K562 (cell line): ENCODE results near the gene OTOP3. TPM values are rescaled to one million over a fixed set of nuclear protein-coding genes. Genes with fewer than 3 reads are reported as not detected.

ENCODE experiments used
- ATAC-seq: fragments of 200-7000 bp; cut with Tn5 transposase; 3 replicates; pipeline ENCODE4 v1.9.1; 2020; ENCODE audit warnings: moderate library complexity
- BruUV-seq: library from RNA; stranded (reverse); fragments of 400-500 nt; replicated peaks from 2 replicates; lab custom pipeline; 2021; lab: Mats Ljungman, UMichigan
- CTCF ChIA-PET: fragments of 300-600 bp; formaldehyde crosslinking; extraction: SDS; loops from one replicate; lab custom pipeline; 2021; ENCODE audit warnings: low intra/inter-chr PET ratio; lab: Yijun Ruan, JAX
- POLR2A ChIA-PET: fragments of 300-600, 350-650 bp; sonication (Branson Sonifier 250); formaldehyde crosslinking; extraction: SDS; loops from one replicate; lab custom pipeline; 2021; ENCODE audit warnings: antibody characterized with exemption, inconsistent platforms; lab: Yijun Ruan, JAX
- DNase-seq, 4 experiments: peaks; one replicate each; pipeline versions ENCODE4 v3.0.0 to v3.0.0-alpha.2; 2011 to 2018; ENCODE audit warnings: low spot score in 3 of 4, mixed read lengths in 3 of 4; ENCODE audit errors: extremely low read depth in 1 of 4
- FAIRE-seq: peaks from 2 replicates; lab custom pipeline; 2011; peaks lifted over from hg19 to GRCh38; lab: Jason Lieb, UNC
- H2AFZ ChIP-seq: 2 replicates; pipeline ENCODE4 v1.6.0; 2011; ENCODE audit warnings: low read depth, low read length, control low read depth, inconsistent platforms
- H3K27ac ChIP-seq: fragments of 200-600 bp; 3 replicates; pipeline ENCODE4 v1.8.0; 2011; ENCODE audit warnings: low read depth, mild to moderate bottlenecking, control low read depth, inconsistent platforms, low read length, moderate library complexity, mixed read lengths; ENCODE audit errors: extremely low read depth
- H3K27me3 ChIP-seq, 2 experiments: fragments of 300-600 bp in 1 of 2; 2 replicates in 1 of 2; 3 replicates in 1 of 2; pipeline versions ENCODE4 v1.6.0 to v1.8.0; 2011; ENCODE audit warnings: inconsistent platforms in 2 of 2, low read length in 2 of 2, mild to moderate bottlenecking in 1 of 2, mixed read lengths in 1 of 2, moderate library complexity in 1 of 2; ENCODE audit not compliant: control insufficient read depth in 2 of 2, insufficient read depth in 2 of 2
- H3K36me3 ChIP-seq: fragments of 300-600 bp; 3 replicates; pipeline ENCODE4 v1.8.0; 2011; ENCODE audit warnings: mild to moderate bottlenecking, low read length, inconsistent platforms; ENCODE audit not compliant: control insufficient read depth, insufficient read depth
- H3K4me1 ChIP-seq, 2 experiments: fragments of 200-600 bp in 1 of 2; replicated peaks in 1 of 2; 2 replicates in 1 of 2; 3 replicates in 1 of 2; pipeline versions ENCODE4 v1.5.1 to v1.8.0; 2011; ENCODE audit warnings: inconsistent platforms in 2 of 2, low read length in 2 of 2, mild to moderate bottlenecking in 1 of 2, mixed read lengths in 1 of 2, moderate library complexity in 1 of 2; ENCODE audit not compliant: control insufficient read depth in 2 of 2, insufficient read depth in 2 of 2
- H3K4me2 ChIP-seq: 2 replicates; pipeline ENCODE4 v1.6.1; 2011; ENCODE audit warnings: low read length, control low read depth, inconsistent platforms, mixed read lengths; ENCODE audit not compliant: insufficient read depth
- H3K4me3 ChIP-seq: fragments of 200-600 bp; sonication (generic), shearing (Covaris generic); 2 replicates; pipeline ENCODE4 v1.5.1; 2016; ENCODE audit warnings: control low read depth, inconsistent platforms
- H3K79me2 ChIP-seq: fragments of 200-600 bp; 3 replicates; pipeline ENCODE4 v1.8.0; 2011; ENCODE audit warnings: low read length, inconsistent platforms; ENCODE audit not compliant: control insufficient read depth, insufficient read depth
- H3K9ac ChIP-seq, 2 experiments: 2 replicates each; pipeline versions ENCODE4 v1.6.0 to v1.6.1; 2011; ENCODE audit warnings: low read depth in 2 of 2, low read length in 2 of 2, control low read depth in 1 of 2, inconsistent platforms in 1 of 2, mild to moderate bottlenecking in 1 of 2, mixed read lengths in 1 of 2; ENCODE audit not compliant: insufficient read depth in 1 of 2
- H3K9me1 ChIP-seq: one replicate; pipeline ENCODE4 v1.6.0; 2011; ENCODE audit warnings: inconsistent platforms, mild to moderate bottlenecking, low read length, moderate library complexity; ENCODE audit not compliant: control insufficient read depth, insufficient read depth
- H3K9me3 ChIP-seq: replicated peaks from 2 replicates; pipeline ENCODE4 v1.5.1; 2011; ENCODE audit warnings: low read depth, low read length, inconsistent platforms; ENCODE audit not compliant: control insufficient read depth, insufficient read depth
- H4K20me1 ChIP-seq: replicated peaks from 2 replicates; pipeline ENCODE4 v1.6.1; 2011; ENCODE audit warnings: low read length, inconsistent platforms, mixed read lengths; ENCODE audit not compliant: control insufficient read depth, insufficient read depth
- CEBPB ChIP-seq: fragments of 450-650 bp; IDR thresholded peaks from 2 replicates; pipeline ENCODE4 v1.6.1; 2016; ENCODE audit warnings: missing genetic modification characterization, missing compliant biosample characterization
- FOXP1 ChIP-seq: sonication (generic); formaldehyde crosslinking; IDR thresholded peaks from 2 replicates; pipeline ENCODE4 v1.8.0; 2022; ENCODE audit warnings: mild to moderate bottlenecking, missing genetic modification reagents
- GMEB1 ChIP-seq: fragments of 250-450 bp; sonication (Bioruptor Pico); IDR thresholded peaks from 2 replicates; pipeline ENCODE4 v1.4.0; 2020; ENCODE audit warnings: mild to moderate bottlenecking
- POLR3A ChIP-seq: IDR thresholded peaks from 2 replicates; pipeline ENCODE4 v1.6.1; 2011; ENCODE audit warnings: borderline replicate concordance, mild to moderate bottlenecking, moderate library complexity; ENCODE audit not compliant: insufficient read length, insufficient read depth; ENCODE audit errors: extremely low read depth
- TEAD4 ChIP-seq, 2 experiments: sonication (generic) in 1 of 2; formaldehyde crosslinking in 1 of 2; IDR thresholded peaks; 2 replicates each; pipeline versions ENCODE4 v1.6.1 to v1.8.0; 2012 to 2022; ENCODE audit warnings: borderline replicate concordance in 1 of 2, inconsistent platforms in 1 of 2, low read length in 1 of 2, mild to moderate bottlenecking in 1 of 2, missing genetic modification reagents in 1 of 2
- ZNF277 ChIP-seq: fragments of 250-450 bp; sonication (Bioruptor Pico); IDR thresholded peaks from 2 replicates; pipeline ENCODE4 v1.8.0; 2022; ENCODE audit warnings: inconsistent platforms, mild to moderate bottlenecking, moderate library complexity, borderline replicate concordance
- WGBS: fragments of 100-300 bp; shearing (Covaris generic); methylation state at CpG from one replicate; pipeline ENCODE4 v1.1.6; 2016; ENCODE audit warnings: low coverage, mixed read lengths; ENCODE audit not compliant: insufficient coverage; ENCODE audit errors: missing lambda C conversion rate; 5-methylcytosine and 5-hydroxymethylcytosine counted together
- in situ Hi-C: fragments of 300-500 bp; cut with MboI; formaldehyde crosslinking; loops from 4 replicates; pipeline ENCODE4 v1.15.0; 2018; ENCODE audit warnings: inconsistent platforms, mixed read lengths
- intact Hi-C: fragments of 100-400 bp; cut with micrococcal nuclease; formaldehyde crosslinking; loops from 2 replicates; pipeline ENCODE4 v1.14.2; 2022
- polyA plus RNA-seq, 8 experiments: library from polyadenylated mRNA; depleted of rRNA in 4 of 8; stranded (reverse) in 5 of 8; unstranded in 3 of 8; fragments of >200 nt; fragmentation: Nextera tagmentation in 2 of 8; fragmentation: Illumina TruSeq in 1 of 8; extraction: Ambion mirVana in 2 of 8; extraction: Trizol in 1 of 8; gene quantifications; 2 replicates each; pipeline versions ENCODE4 v1.2.1 to v1.2.3, GENCODE V29; 2011 to 2014; ENCODE audit warnings: inconsistent platforms in 1 of 8, missing spikeins in 1 of 8
- total RNA-seq, 7 experiments: library from RNA; depleted of rRNA in 6 of 7; stranded (reverse); fragments of >200 nt in 6 of 7; fragmentation: Illumina TruSeq in 2 of 7; extraction: Trizol in 2 of 7; gene quantifications; 2 replicates each; pipeline versions ENCODE4 v1.2.1 to v1.2.3, GENCODE V29; 2011 to 2021; ENCODE audit warnings: low replicate concordance in 1 of 7

OTOP3 gene
- total and polyA plus RNA-seq, 9 of the 15 experiments (the other 6 are each of a cell fraction or from before 2014, with no cell fraction given) = not detected

GRCh38 chr17:74994440-74994839, 58.7 kb downstream of the OTOP3 start:
- no peak for ATAC-seq
- ChIA-PET CTCF (no interaction called here), POLR2A (interaction anchor here (0.5 to 3.0 kb wide), 7 partner anchors 11 to 560 kb away, joined by 3 to 12 read pairs (median 4); partner anchors contain the start of gene HID1)
- FAIRE-seq = no peak
- no peaks in the 10 kb centered on the region for H3K9me1 ChIP-seq
- in situ Hi-C loops (no loop called here), intact Hi-C loops (no loop called here)
- no peak overlapping the region for H3K9ac ChIP-seq
- no peaks in the 10 kb centered on the region for H4K20me1 ChIP-seq
- TF ChIP-seq ZNF277 (CRISPR knock-in tag) (no peak), CEBPB (peak; percentile 60), GMEB1 (CRISPR knock-in tag) (no peak), TEAD4 (IDR thresholded peaks at IDR 0.05; ENCODE audit: low read length) (no peak), TEAD4 (CRISPR knock-in tag; IDR thresholded peaks at IDR 0.05; ENCODE audit: borderline replicate concordance) (no peak), POLR3A (no peak), FOXP1 (no peak)
- H3K79me2 ChIP-seq = no peaks in the 10 kb centered on the region
- H3K4me1 ChIP-seq = peaks cover 0 to 15% of the 10 kb centered on the region in 2 experiments; a peak in 3 of 5 replicates
- no peak overlapping the region for H3K27ac ChIP-seq
- no TSS peak for BruUV-seq
- H3K9me3 ChIP-seq = no peaks in the 10 kb centered on the region
- H2AFZ ChIP-seq = no peak overlapping the region
- WGBS = 74% methylated on average over 7 of the region's 7 CpGs
- no peaks in the 10 kb centered on the region for H3K27me3 ChIP-seq
- peaks cover 3% of the 10 kb centered on the region; the same call in 1 of the 3 replicates for H3K36me3 ChIP-seq
- H3K4me2 ChIP-seq = no peak overlapping the region
- DNase-seq = no peak
- H3K4me3 ChIP-seq = no peak overlapping the region
